SK-N-SH (cell line): ENCODE results near the gene ETDA. TPM values are rescaled to one million over a fixed set of nuclear protein-coding genes. Genes with fewer than 3 reads are reported as not detected.
"Not testable (repeated sequence)": the region's sequence is repeated elsewhere in the genome, so short reads cannot be mapped to it uniquely, and the experiment has no call there.

Experiments
- CTCF ChIA-PET: fragments of 300-600, 350-600 bp; formaldehyde crosslinking; extraction: SDS; loops from one replicate; lab custom pipeline; 2021; lab: Yijun Ruan, JAX
- POLR2A ChIA-PET: fragments of 350-600 bp; sonication (Branson Sonifier 250); formaldehyde crosslinking; extraction: SDS; loops from one replicate; lab custom pipeline; 2020; ENCODE audit warnings: antibody characterized with exemption, inconsistent platforms; lab: Yijun Ruan, JAX
- DNase-seq: peaks from one replicate; pipeline ENCODE4 v3.0.0; 2012
- H2AFZ ChIP-seq: fragments of 200-600 bp; sonication (generic); 2 replicates; pipeline ENCODE4 v1.8.1; 2016; ENCODE audit warnings: antibody characterized with exemption, mild to moderate bottlenecking, low read depth
- H3F3A ChIP-seq: fragments of 200-600 bp; sonication (generic); replicated peaks from 2 replicates; pipeline ENCODE3; 2016; ENCODE audit warnings: antibody characterized with exemption, mild to moderate bottlenecking; ENCODE audit not compliant: insufficient read depth
- H3K27ac ChIP-seq, 2 experiments: fragments of 200-500 bp in 1 of 2; fragments of 200-600 bp in 1 of 2; sonication (Bioruptor generic) in 1 of 2; sonication (generic), shearing (Covaris generic) in 1 of 2; 2 replicates each; pipeline versions ENCODE4 v1.5.1 to v1.6.1; 2014 to 2016; ENCODE audit warnings: low read depth in 2 of 2, inconsistent platforms in 1 of 2, low read length in 1 of 2, mild to moderate bottlenecking in 1 of 2, mixed read lengths in 1 of 2
- H3K27me3 ChIP-seq: fragments of 200-600 bp; sonication (generic), shearing (Covaris generic); 2 replicates; pipeline ENCODE4 v1.6.1; 2016; ENCODE audit warnings: mixed run types; ENCODE audit not compliant: insufficient read depth
- H3K36me3 ChIP-seq, 2 experiments: fragments of 200-500 bp in 1 of 2; fragments of 200-600 bp in 1 of 2; sonication (Bioruptor generic) in 1 of 2; sonication (generic) in 1 of 2; replicated peaks in 1 of 2; 2 replicates each; pipeline versions ENCODE3 to v1.5.1; 2014 to 2016; ENCODE audit warnings: low read length in 1 of 2, mild to moderate bottlenecking in 1 of 2; ENCODE audit not compliant: insufficient read depth in 2 of 2, control insufficient read depth in 1 of 2
- H3K4me1 ChIP-seq, 2 experiments: fragments of 200-500 bp in 1 of 2; fragments of 200-600 bp in 1 of 2; sonication (Bioruptor generic) in 1 of 2; sonication (generic), shearing (Covaris generic) in 1 of 2; 2 replicates each; pipeline versions ENCODE4 v1.5.1 to v1.6.1; 2014 to 2016; ENCODE audit warnings: low read depth in 1 of 2, low read length in 1 of 2, mixed run types in 1 of 2; ENCODE audit not compliant: insufficient read depth in 2 of 2, control insufficient read depth in 1 of 2
- H3K4me2 ChIP-seq: fragments of 200-600 bp; sonication (generic), shearing (Covaris generic); 2 replicates; pipeline ENCODE4 v1.6.1; 2017; ENCODE audit warnings: mixed run types
- H3K4me3 ChIP-seq, 2 experiments: fragments of 200-500 bp in 1 of 2; fragments of 200-600 bp in 1 of 2; sonication (Bioruptor generic) in 1 of 2; sonication (generic), shearing (Covaris generic) in 1 of 2; 2 replicates each; pipeline versions ENCODE4 v1.5.1 to v1.8.1; 2014 to 2016; ENCODE audit warnings: low read depth in 2 of 2, inconsistent platforms in 1 of 2, low read length in 1 of 2, mild to moderate bottlenecking in 1 of 2, mixed read lengths in 1 of 2, moderate library complexity in 1 of 2
- H3K79me2 ChIP-seq: fragments of 200-600 bp; sonication (generic); 2 replicates; pipeline ENCODE4 v1.8.1; 2017; ENCODE audit warnings: mild to moderate bottlenecking; ENCODE audit not compliant: insufficient read depth
- H3K9ac ChIP-seq: fragments of 200-600 bp; sonication (generic); 2 replicates; pipeline ENCODE4 v1.6.1; 2017; ENCODE audit warnings: mixed run types
- H3K9me2 ChIP-seq: fragments of 200-600 bp; sonication (generic); 2 replicates; pipeline ENCODE4 v1.6.1; 2017; ENCODE audit warnings: mixed run types
- H3K9me3 ChIP-seq: fragments of 200-600 bp; sonication (generic); 2 replicates; pipeline ENCODE4 v1.6.1; 2017; ENCODE audit warnings: mixed run types, mild to moderate bottlenecking, moderate library complexity
- H4K20me1 ChIP-seq: fragments of 200-600 bp; sonication (generic); 2 replicates; pipeline ENCODE4 v1.6.1; 2017; ENCODE audit warnings: mild to moderate bottlenecking, mixed run types; ENCODE audit not compliant: insufficient read depth
- EP300 ChIP-seq, 2 experiments: IDR thresholded peaks; 2 replicates each; pipeline versions ENCODE4 v1.4.0 to v1.6.1; 2012; ENCODE audit warnings: borderline replicate concordance in 1 of 2, low read depth in 1 of 2, low read length in 1 of 2
- FOXM1 ChIP-seq: IDR thresholded peaks from 2 replicates; pipeline ENCODE4 v1.4.0; 2012; ENCODE audit warnings: low read depth, mild to moderate bottlenecking
- GATA2 ChIP-seq: sonication (generic); formaldehyde crosslinking; IDR thresholded peaks from 2 replicates; pipeline ENCODE4 v1.5.0; 2020; ENCODE audit warnings: mild to moderate bottlenecking, missing genetic modification reagents
- MXI1 ChIP-seq: IDR thresholded peaks from 2 replicates; pipeline ENCODE4 v1.6.1; 2012; ENCODE audit warnings: mild to moderate bottlenecking, low read depth, low read length, improper control_type of control experiment
- NRF1 ChIP-seq: IDR thresholded peaks from 2 replicates; pipeline ENCODE4 v1.6.1; 2012; ENCODE audit warnings: low read depth, mild to moderate bottlenecking, low read length
- SMC3 ChIP-seq: IDR thresholded peaks from 2 replicates; pipeline ENCODE4 v1.6.1; 2012; ENCODE audit warnings: low read depth, low read length, improper control_type of control experiment
- TEAD4 ChIP-seq: IDR thresholded peaks from 2 replicates; pipeline ENCODE4 v1.4.0; 2012; ENCODE audit warnings: mild to moderate bottlenecking, borderline replicate concordance; ENCODE audit not compliant: insufficient read depth
- WGBS: methylation state at CpG from one replicate; pipeline ENCODE4 v1.1.6; 2017; ENCODE audit warnings: low lambda C conversion rate; 5-methylcytosine and 5-hydroxymethylcytosine counted together
- polyA plus RNA-seq, 3 experiments: library from polyadenylated mRNA; depleted of rRNA; stranded (reverse); fragments of >200 nt; gene quantifications; 2 replicates each; pipeline ENCODE4 v1.2.3, GENCODE V29; 2012
- TF ChIP-seq, protein P1 (sequence below): IDR thresholded peaks from 2 replicates; pipeline ENCODE4 v1.6.1; 2012; ENCODE audit warnings: mild to moderate bottlenecking, low read depth, low read length, moderate library complexity

ETDA gene
- polyA plus RNA-seq, 1 of the 3 experiments (the other 2 are of a cell fraction), result not detected

DNA sequence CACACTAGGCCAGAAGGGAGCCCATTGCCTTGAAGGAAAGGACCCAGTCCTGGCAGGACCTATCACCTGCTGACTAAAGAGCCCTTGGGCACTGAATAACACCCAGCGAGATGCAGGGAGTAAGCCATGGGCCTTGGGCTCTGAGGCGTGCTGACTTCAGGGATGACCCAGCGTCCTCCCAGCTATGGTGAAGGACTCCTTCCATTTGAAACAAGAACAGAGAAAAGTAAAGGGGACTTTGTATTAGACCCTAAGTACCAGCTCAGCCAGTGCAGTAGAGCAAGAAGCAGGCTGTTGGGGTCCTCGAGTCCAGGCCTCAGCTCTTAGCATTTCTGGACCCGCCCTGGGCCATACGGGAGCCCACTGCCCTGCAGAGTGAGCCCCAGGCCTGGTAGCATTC is 5.1 kb downstream of the ETDA start (continued):
- TF ChIP-seq SMC3 (no peak), FOXM1 (no peak), TEAD4 (no peak), GATA2 (no peak), MXI1 (no peak)
- TF ChIP-seq, protein P1, sequence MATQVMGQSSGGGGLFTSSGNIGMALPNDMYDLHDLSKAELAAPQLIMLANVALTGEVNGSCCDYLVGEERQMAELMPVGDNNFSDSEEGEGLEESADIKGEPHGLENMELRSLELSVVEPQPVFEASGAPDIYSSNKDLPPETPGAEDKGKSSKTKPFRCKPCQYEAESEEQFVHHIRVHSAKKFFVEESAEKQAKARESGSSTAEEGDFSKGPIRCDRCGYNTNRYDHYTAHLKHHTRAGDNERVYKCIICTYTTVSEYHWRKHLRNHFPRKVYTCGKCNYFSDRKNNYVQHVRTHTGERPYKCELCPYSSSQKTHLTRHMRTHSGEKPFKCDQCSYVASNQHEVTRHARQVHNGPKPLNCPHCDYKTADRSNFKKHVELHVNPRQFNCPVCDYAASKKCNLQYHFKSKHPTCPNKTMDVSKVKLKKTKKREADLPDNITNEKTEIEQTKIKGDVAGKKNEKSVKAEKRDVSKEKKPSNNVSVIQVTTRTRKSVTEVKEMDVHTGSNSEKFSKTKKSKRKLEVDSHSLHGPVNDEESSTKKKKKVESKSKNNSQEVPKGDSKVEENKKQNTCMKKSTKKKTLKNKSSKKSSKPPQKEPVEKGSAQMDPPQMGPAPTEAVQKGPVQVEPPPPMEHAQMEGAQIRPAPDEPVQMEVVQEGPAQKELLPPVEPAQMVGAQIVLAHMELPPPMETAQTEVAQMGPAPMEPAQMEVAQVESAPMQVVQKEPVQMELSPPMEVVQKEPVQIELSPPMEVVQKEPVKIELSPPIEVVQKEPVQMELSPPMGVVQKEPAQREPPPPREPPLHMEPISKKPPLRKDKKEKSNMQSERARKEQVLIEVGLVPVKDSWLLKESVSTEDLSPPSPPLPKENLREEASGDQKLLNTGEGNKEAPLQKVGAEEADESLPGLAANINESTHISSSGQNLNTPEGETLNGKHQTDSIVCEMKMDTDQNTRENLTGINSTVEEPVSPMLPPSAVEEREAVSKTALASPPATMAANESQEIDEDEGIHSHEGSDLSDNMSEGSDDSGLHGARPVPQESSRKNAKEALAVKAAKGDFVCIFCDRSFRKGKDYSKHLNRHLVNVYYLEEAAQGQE, result no peak

DNA sequence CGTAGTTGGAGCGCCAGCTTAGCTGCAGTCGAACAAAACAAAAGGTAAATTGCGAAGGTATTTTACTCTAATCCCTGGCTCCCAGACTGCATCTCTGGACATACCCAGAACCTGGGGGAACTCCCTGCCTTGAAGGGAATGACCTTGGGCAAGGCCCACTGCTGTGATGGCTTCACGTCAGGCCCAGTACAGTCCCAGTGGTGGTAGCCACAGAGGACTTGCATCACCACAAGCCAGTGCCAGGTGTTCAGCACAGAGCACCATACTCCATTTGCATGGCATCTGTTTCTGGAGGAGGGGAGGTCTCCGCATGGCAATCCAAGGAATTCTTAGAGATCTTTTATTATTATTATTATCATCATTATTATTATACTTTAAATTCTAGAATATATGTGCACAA is 5.6 kb downstream of the ETDA start:
- no peak overlapping the region for H2AFZ ChIP-seq
- WGBS, result 44% methylated on average over 6 of the region's 6 CpGs
- CTCF ChIA-PET, result no interaction called here

DNA sequence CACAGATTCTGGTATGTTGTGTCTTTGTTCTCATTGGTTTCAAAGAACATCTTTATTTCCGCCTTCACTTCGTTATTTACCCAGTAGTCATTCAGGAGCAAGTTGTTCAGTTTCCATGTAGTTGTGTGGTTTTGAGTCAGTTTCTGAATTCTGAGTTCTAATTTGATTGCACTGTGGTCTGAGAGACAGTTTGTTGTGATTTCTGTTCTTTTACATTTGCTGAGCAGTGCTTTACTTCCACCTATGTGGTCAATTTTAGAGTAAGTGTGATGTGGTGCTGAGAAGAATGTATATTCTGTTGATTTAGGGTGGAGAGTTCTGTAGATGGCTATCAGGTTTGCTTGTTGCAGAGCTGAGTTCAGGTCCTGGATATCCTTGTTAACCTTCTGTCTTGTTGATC is 9.1 kb downstream of the ETDA start:
- H3K79me2 ChIP-seq, H3K9me2 ChIP-seq, H3K9me3 ChIP-seq, DNase-seq, H3K27ac ChIP-seq, H4K20me1 ChIP-seq, H3K27me3 ChIP-seq, POLR2A ChIA-PET, H3F3A ChIP-seq, H3K4me2 ChIP-seq, H3K4me1 ChIP-seq, H3K4me3 ChIP-seq, H2AFZ ChIP-seq, H3K36me3 ChIP-seq, H3K9ac ChIP-seq: not testable (repeated sequence)
- 31% methylated on average over 2 of the region's 2 CpGs for WGBS
- CTCF ChIA-PET, result interaction anchor here (1.1 kb wide), 1 partner anchor 32 kb away, joined by 3 read pairs; no protein-coding TSS in a partner anchor

More for the DNA sequence above, 5.6 kb downstream of the ETDA start:
- no peak overlapping the region for H3K4me3 ChIP-seq
- H3F3A ChIP-seq, result no peaks in the 10 kb centered on the region
- H3K9me3 ChIP-seq, result no peaks in the 10 kb centered on the region
- 0 out of 2 replicates have a peak, but pooled peaks cover 3% of the 10 kb centered on the region for H3K27me3 ChIP-seq
- no peaks in the 10 kb centered on the region for H3K4me1 ChIP-seq
- H3K4me2 ChIP-seq, result no peak overlapping the region
- TF ChIP-seq EP300 (IDR thresholded peaks at IDR 0.05; ENCODE audit: borderline replicate concordance in 1 of 2, low read depth in 1 of 2, low read length in 1 of 2), result no peak
- no peak for TF ChIP-seq GATA2
- TF ChIP-seq NRF1, result no peak
- TF ChIP-seq SMC3, result no peak
- TF ChIP-seq, all 33 proteins: peak for 0
- H3K36me3 ChIP-seq, result no peaks in the 10 kb centered on the region
- no peak overlapping the region for H3K27ac ChIP-seq
- no peak overlapping the region for H3K9ac ChIP-seq
- no peaks in the 10 kb centered on the region for H3K79me2 ChIP-seq
- DNase-seq, result no peak
- H3K9me2 ChIP-seq, result no peaks in the 10 kb centered on the region
- POLR2A ChIA-PET, result no interaction called here
- no peaks in the 10 kb centered on the region for H4K20me1 ChIP-seq

DNA sequence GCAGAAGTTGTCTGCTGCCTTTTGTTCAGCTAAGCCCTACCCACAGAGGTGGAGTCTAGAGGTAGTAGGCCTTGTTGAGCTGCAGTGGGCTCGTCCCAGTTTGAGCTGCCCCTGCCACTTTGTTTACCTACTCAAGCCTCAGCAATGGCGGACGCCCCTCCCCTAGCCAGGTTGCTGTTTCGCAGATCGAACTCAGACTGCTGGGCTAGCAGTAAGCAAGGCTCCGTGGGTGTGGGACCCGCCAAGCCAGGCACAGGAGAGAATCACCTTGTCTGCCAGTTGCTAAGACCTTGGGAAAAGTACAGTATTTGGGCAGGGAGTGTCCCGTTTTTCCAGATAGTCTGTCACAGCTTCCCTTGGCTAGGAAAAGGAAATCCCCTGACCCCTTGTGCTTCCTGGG is 11.5 kb downstream of the ETDA start:
- DNase-seq, H3K36me3 ChIP-seq, H3F3A ChIP-seq, H3K79me2 ChIP-seq, H3K27ac ChIP-seq, CTCF ChIA-PET, H2AFZ ChIP-seq, H3K9ac ChIP-seq, H3K9me2 ChIP-seq, POLR2A ChIA-PET, H3K4me3 ChIP-seq, H4K20me1 ChIP-seq, H3K4me1 ChIP-seq, H3K27me3 ChIP-seq, H3K4me2 ChIP-seq, H3K9me3 ChIP-seq: not testable (repeated sequence)
- WGBS, result 8% methylated on average over 6 of the region's 8 CpGs
